Tibial nerve (tissue), 4 donors: Measurements from ENCODE around the gene CASQ1.
A peak's percentile ranks its signal among the peaks of the same experiment; 100 is the strongest.

ENCODE experiments used
- EP300 ChIP-seq, 2 donors: sonication (generic); formaldehyde crosslinking; IDR thresholded peaks; one replicate each; pipeline ENCODE4 v1.6.1; 2017; ENCODE audit warnings: antibody characterized with exemption in 2 of 2, mild to moderate bottlenecking in 1 of 2
- POLR2A ChIP-seq, 2 donors: fragments of 450-650 bp; IDR thresholded peaks; one replicate each; pipeline ENCODE4 v1.6.1; 2017; ENCODE audit warnings: antibody characterized with exemption in 2 of 2, mild to moderate bottlenecking in 2 of 2, moderate library complexity in 2 of 2
- TF ChIP-seq, protein P1 (sequence below), 5 experiments: fragments of 200-600 bp in 3 of 5; fragments of 450-650 bp in 2 of 5; sonication (generic) in 3 of 5; IDR thresholded peaks; one replicate each; pipeline ENCODE4 v1.5.1; 2016 to 2019; ENCODE audit warnings: antibody characterized with exemption in 5 of 5, mild to moderate bottlenecking in 3 of 5, moderate library complexity in 2 of 5

DNA sequence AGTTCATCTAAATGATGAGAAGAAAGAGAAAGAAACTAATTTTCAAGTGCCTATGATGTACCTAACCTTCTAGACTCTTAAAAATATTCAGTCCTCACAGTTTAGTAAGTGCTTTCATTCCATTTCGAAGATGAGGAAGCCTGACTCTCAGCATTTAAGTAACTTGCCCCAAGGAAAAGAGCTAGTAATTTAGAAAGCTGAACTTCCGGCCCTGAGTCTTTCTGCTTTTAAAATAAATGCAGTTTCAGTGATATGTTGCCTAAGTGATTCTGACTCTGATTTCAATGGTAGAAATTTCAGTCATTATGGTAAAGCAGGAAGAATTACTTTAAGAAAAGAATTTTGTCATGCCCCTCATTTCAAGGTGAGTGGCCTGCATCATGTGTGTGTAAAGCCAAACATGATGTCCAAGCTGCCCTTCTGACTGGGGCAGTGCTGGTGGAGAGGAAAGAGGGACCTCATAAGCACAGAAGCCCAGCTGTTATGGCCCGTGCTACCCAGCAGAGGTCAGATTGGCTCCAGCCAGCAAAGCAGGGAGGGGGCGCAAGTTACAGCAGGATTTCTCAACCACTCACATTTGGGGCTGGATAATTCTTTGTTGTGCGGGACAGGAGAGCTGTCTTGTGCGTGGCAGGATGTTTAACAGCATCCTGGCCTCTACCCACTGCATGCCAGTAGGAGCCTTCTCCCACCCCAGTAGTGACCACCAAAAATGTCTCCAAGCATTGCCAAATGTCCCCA, 28.2 kb upstream of the CASQ1 start:
- TF ChIP-seq, protein P1, sequence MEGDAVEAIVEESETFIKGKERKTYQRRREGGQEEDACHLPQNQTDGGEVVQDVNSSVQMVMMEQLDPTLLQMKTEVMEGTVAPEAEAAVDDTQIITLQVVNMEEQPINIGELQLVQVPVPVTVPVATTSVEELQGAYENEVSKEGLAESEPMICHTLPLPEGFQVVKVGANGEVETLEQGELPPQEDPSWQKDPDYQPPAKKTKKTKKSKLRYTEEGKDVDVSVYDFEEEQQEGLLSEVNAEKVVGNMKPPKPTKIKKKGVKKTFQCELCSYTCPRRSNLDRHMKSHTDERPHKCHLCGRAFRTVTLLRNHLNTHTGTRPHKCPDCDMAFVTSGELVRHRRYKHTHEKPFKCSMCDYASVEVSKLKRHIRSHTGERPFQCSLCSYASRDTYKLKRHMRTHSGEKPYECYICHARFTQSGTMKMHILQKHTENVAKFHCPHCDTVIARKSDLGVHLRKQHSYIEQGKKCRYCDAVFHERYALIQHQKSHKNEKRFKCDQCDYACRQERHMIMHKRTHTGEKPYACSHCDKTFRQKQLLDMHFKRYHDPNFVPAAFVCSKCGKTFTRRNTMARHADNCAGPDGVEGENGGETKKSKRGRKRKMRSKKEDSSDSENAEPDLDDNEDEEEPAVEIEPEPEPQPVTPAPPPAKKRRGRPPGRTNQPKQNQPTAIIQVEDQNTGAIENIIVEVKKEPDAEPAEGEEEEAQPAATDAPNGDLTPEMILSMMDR (IDR thresholded peaks at IDR 0.05): peak in 3 of 5 experiments; percentile 44 to 47 (median 47)
- TF ChIP-seq EP300 (IDR thresholded peaks at IDR 0.05) (no peak), POLR2A (IDR thresholded peaks at IDR 0.05) (no peak)
